Renal cortex interstitium (tissue), 11 donors: Measurements from ENCODE around the gene UCHL3. TPM values are rescaled to one million over a fixed set of nuclear protein-coding genes. Genes with fewer than 3 reads are reported as not detected.
"Not testable (repeated sequence)": the region's sequence is repeated elsewhere in the genome, so short reads cannot be mapped to it uniquely, and the experiment has no call there.

Source experiments
- DNase-seq, 11 donors: peaks; one replicate each; pipeline ENCODE4 v3.0.0-alpha.2; 2013; ENCODE audit warnings: low read depth in 9 of 11, low spot score in 4 of 11; ENCODE audit errors: extremely low read depth in 1 of 11
- polyA plus RNA-seq, 3 donors: library from polyadenylated mRNA; unstranded; fragments of 120-200 nt; gene quantifications; one replicate each; pipeline ENCODE4 v1.2.1, GENCODE V29; 2013; ENCODE audit not compliant: insufficient read length in 3 of 3

UCHL3 gene
- polyA plus RNA-seq, 3 donors: 30.0 to 38.7 (median 30.1) TPM

- no peak for DNase-seq
Measured at GRCh38 chr13:75541287-75541686, 8.3 kb upstream of the UCHL3 start.

- DNase-seq: no peak
Measured at GRCh38 chr13:75541961-75542360, 7.6 kb upstream of the UCHL3 start.

GRCh38 chr13:75544681-75545330 lies 4.8 kb upstream of the UCHL3 start:
- DNase-seq: no peak

GRCh38 chr13:75545386-75545785 lies 4.2 kb upstream of the UCHL3 start:
- DNase-seq: not testable (repeated sequence)

GRCh38 chr13:75547917-75548316 lies 1.7 kb upstream of the UCHL3 start:
- no peak for DNase-seq

GRCh38 chr13:75550159-75550567 lies 572 bp downstream of the UCHL3 start:
- peak in 5 of 11 donors; percentile 17 to 47 (median 33) for DNase-seq

- DNase-seq: no peak
Measured at GRCh38 chr13:75554464-75554863, 4.9 kb downstream of the UCHL3 start.

GRCh38 chr13:75554981-75555380 lies 5.4 kb downstream of the UCHL3 start:
- DNase-seq: no peak

- no peak for DNase-seq
Measured at GRCh38 chr13:75555836-75556235, 6.2 kb downstream of the UCHL3 start.

GRCh38 chr13:75556961-75557360 lies 7.4 kb downstream of the UCHL3 start:
- no peak for DNase-seq

- DNase-seq: no peak
Measured at GRCh38 chr13:75558145-75558840, 8.7 kb downstream of the UCHL3 start.

- peak in 2 of 11 donors; percentile 2 to 7 for DNase-seq
Measured at GRCh38 chr13:75566658-75567057, 17.1 kb downstream of the UCHL3 start.

GRCh38 chr13:75569576-75569975 lies 20.0 kb downstream of the UCHL3 start:
- DNase-seq: no peak

- DNase-seq: no peak
Measured at GRCh38 chr13:75579529-75579928, 29.9 kb downstream of the UCHL3 start.

GRCh38 chr13:75581874-75582640 lies 32.5 kb downstream of the UCHL3 start:
- DNase-seq: no peak

GRCh38 chr13:75583091-75583490 lies 33.5 kb downstream of the UCHL3 start:
- DNase-seq: no peak

- DNase-seq: no peak
Measured at GRCh38 chr13:75585153-75585552, 35.6 kb downstream of the UCHL3 start.

- no peak for DNase-seq
Measured at GRCh38 chr13:75587679-75588078, 38.1 kb downstream of the UCHL3 start.

GRCh38 chr13:75596657-75597182 lies 47.1 kb downstream of the UCHL3 start:
- no peak for DNase-seq

- DNase-seq: no peak
Measured at GRCh38 chr13:75600371-75600770, 50.8 kb downstream of the UCHL3 start.
